NCI-H2107 (cell line): ENCODE data around the gene HSPA14.
"Not testable (repeated sequence)": the region's sequence is repeated elsewhere in the genome, so short reads cannot be mapped to it uniquely, and the experiment has no call there.

ENCODE experiments used
- DNase-seq: peaks from one replicate; lab custom pipeline; 2025; lab: John Stamatoyannopoulos, UW

HSPA14 gene

DNA sequence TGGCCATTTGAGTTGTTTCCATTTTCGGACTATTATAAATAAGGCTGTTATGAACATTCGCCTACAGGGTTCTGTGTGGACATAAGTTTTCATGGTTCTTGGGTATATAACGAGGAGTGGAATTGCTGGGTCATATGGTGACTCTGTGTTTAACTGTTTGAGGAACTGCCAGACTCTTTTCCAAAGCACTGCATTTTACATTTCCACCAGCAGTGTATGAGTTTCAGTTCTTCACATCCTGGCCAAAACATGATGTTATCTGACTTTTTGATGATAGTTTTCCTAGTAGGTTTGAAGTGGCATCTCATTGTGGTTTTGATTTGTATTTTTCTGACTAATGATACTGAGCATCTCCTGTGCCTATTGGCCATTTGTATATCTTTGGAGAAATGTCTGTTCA, 46.0 kb downstream of the HSPA14 start:
- no peak for DNase-seq

DNA sequence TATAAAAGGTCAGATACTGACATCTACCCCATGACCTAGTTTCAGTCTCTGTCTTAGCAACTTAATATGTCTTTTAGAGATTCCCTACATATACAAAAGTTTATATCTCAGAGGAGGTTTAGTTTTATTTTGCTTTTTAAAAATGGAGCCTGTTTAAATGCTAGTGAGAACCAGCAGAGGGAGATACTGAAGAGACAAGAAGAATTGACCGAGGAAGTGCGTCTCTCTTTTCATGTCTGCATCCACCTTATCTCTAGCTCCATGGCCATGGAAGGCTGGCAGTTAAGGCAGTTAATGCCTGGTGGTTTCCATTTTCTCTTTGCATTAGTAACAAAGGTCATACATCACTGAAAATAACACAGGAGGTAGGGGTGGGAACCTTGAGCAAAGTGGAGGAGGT, 51.2 kb downstream of the HSPA14 start:
- no peak for DNase-seq

DNA sequence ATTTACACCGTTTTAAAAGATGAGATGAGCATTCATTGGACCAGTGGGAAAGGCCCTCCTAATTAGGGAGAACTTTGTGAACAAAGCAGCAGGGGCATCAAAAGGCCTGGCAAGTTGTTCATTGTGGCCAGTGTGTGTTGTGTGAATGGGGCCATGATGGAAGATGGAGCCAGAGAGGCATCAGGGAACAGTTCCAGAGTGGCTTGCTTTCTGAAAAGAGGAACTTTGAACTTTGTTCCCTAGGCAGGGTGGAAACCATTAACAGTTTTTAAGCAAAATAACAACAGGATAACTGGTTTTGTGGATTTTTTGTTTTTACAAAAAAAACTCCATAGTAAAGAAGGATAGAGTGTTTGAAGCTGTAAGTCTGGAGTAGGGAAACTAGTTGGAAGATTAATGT, 53.0 kb downstream of the HSPA14 start:
- no peak for DNase-seq

DNA sequence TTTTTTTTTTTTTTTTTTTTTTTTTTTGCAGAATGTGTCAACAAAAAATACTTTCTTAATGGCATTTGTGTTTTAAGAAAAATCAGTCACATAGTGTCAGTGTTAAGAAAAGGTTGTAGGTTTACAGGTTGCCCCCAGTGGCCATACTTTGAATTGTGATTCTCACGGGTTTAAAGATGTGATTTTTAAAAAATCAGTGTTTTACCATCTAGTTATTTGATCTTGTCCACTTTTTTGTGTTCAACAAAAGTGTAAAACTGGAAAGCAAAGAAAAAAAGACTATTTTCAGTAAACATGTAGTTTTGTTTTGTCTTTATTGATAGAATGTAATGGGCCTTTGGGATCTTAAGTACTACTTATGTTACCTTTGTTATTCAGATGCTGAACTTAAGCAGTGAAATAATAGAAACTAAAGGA, 66.2 kb downstream of the HSPA14 start:
- no peak for DNase-seq

DNA sequence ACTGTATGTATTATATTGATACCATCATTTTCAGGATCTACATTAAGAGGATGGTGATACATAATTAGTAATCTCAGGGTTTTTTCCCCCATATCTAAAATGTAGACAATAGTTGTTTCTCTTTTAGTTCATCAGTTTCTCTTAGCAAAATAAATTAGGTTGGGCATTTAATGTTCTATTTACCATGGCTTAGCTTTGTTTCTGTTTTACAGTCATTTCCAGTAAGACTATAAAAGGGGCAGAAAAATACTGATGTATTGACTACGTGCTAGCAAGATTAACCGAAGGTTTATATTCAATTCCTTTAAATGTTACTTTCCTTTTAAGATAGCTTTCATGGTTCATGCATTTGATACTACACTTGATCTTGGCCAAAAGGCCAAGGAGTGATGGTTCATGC, 66.8 kb downstream of the HSPA14 start:
- no peak for DNase-seq

DNA sequence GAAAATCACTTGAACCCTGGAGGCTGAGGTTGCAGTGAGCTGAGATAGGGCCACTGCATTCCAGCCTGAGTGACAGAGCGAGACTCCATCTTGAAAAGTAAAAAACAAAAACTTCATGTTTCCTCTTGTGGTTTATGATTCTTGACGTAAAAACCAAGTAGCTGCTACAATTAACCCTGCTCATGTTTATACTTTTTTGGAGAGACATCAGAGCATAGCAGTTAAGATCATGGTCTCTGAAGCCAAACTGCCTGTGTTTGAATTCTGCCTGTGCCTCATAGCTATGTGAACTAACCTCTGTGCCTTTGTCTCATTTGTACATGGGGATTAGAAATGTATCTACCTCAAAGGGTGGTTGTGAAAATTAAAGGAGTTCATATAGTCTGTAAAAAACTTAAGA, 67.8 kb downstream of the HSPA14 start:
- DNase-seq: no peak

DNA sequence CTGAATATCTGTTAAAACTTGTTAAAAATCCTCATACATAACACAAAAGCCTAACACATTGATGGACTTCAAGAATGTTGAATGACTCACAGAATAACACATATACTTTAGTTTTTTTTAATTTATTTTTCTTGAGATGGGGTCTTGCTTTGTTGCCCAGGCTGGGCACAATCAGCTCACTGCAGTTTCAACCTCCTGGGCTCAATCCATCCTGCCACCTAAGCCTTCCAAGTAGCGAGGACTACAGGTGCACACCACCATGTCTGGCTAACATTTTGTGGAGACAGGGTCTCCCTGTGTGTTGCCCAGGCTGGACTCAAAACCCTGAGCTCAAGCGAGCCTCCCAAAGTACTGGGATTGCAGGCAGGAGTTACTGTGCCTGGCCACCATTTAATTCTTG, 68.7 kb downstream of the HSPA14 start:
- no peak for DNase-seq

DNA sequence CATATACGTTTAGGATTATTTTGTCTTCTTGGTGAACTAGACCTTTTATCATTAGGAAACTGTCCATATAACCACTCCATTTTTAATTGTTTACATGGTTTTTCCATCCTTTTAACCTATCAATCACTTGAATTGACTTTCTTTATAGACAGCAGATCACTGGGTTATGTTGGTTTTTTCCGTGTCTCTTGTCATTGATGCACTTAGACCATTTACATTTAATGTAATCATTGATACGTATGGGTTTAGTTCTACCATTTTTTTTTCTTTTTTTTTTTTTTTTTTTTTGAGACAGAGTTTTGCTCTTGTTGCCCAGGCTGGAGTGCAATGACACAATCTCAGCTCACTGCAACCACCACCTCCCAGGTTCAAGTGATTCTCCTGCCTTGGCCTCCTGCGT, 69.5 kb downstream of the HSPA14 start:
- DNase-seq: not testable (repeated sequence)

DNA sequence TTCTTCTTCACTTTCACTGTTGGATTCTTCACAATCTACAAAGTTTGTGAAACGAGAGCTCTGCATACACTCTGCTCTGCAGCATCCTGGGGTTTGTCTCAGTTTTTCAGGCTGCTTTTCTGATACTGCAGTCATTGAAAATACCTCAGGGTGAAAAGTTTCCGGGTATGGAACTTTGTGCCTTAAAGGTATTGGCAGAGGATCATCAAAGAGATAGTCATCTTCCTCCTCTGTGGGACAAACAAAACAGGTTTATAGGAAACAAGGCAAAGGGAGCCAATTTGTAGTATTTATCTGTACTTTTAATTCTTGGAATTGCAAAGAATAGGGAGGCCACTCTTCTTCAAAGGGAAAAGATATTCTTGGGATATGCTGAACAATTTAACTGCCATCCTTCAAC, 71.0 kb downstream of the HSPA14 start:
- no peak for DNase-seq

DNA sequence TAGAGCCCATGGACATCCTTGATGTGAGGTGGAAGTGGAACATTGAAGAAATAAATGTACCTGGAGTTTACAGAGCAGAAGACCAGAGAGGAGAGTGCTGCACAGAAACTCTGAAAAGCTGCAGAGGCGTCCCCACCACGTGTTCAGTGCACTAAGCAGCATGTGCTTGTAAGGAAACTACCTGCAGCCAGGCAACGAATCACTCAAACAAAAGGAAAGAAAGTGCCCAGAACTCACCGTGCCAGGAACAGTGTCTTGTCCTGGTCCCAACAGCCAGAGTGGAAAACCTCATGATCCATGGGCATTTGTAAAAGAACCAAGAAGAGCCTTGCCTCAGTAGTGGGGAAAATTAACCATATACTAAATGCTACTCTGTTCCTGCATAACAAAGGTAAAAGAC, 72.8 kb downstream of the HSPA14 start:
- no peak for DNase-seq

DNA sequence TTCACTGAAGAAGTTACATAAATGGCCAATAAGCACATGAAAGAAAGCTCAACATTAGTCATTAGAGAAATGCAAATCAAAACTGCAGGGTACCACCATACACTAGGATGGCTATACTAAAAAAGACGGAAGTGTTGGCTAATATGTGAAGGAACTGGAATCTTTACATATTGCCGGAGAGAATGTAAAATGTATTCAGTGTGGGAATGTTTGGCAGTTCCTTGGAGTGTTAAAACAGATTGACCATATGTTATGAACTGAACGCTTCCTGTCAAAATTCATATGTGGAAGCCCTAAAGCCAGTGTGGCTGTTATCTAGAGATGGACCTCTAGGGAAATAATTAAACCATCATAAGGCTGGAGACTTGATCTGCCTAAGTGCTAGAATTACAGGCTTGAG, 73.7 kb downstream of the HSPA14 start:
- no peak for DNase-seq

DNA sequence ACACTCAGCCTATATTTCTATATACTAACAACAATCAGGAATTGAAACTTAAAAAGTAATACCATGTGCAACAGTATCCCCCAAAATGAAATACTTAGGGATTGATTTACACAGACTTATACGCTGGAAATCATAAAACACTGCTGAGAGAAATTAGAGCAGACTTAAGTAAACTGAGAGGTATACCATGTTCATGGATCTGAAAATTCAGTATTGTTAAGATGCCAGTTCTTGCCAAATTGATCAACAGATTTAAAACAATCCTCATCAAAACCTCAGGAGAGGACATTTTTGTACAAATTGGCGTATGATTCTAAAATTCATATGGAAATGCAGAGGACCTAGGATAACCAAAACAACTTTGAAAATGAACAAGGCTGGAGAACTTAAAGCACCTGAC, 78.5 kb downstream of the HSPA14 start:
- no peak for DNase-seq

DNA sequence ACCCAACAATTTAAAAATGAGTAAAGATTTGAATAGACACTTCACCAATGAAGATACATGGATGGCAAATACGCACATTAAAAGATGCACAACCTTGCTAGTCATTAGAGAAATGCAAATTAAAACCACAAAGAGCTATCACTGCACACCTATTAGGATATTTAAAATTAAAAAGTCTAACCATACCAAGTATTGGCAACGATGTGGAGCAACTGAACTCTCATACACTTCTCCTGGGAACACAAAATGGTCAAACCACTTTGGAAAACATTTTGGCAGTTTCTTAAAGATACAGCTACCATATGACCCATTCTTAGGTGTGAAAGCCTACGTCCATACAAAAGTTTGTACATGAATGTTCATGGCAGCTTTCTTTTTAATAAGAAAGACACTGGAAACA, 79.7 kb downstream of the HSPA14 start:
- no peak for DNase-seq

DNA sequence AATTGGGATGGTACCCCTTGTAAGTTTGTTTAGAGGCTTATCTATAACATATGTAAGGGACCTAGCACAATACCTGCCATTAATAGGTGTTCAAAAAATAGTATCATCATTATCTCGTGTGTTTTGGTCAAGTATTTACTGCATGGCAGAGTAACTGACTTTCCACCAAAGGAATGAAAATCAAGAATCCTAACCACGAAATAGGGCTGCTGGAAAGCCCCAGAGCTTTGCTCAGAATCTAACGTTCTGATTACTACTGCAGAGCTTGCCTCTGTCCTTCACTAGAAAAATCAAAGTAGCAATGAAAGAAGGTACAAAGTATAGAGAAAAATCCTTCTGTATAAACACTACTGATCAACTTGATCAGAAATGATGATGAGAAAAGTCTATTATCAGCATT, 80.9 kb downstream of the HSPA14 start:
- no peak for DNase-seq
